Fibroblast of the aortic adventitia (primary cell): ENCODE measurements around the gene EMX2. TPM values are rescaled to one million over a fixed set of nuclear protein-coding genes. Genes with fewer than 3 reads are reported as not detected.
"Not testable (repeated sequence)": the region's sequence is repeated elsewhere in the genome, so short reads cannot be mapped to it uniquely, and the experiment has no call there.

Experiments used
- DNase-seq: peaks from one replicate; pipeline ENCODE4 v3.0.0-alpha.2; 2010; ENCODE audit warnings: low read depth
- H3K4me3 ChIP-seq: 2 replicates; pipeline ENCODE4 v1.5.1; 2011; ENCODE audit warnings: low read depth, mild to moderate bottlenecking, control low read depth, low read length, moderate library complexity
- CTCF ChIP-seq: IDR thresholded peaks from 2 replicates; pipeline ENCODE4 v1.5.1; 2011; ENCODE audit warnings: mild to moderate bottlenecking, low read length, control low read depth, inconsistent platforms; ENCODE audit not compliant: insufficient read depth
- total RNA-seq: library from RNA; depleted of rRNA; stranded (reverse); fragments of >200 nt; gene quantifications from 2 replicates; pipeline ENCODE4 v1.2.3, GENCODE V29; 2012; ENCODE audit warnings: low replicate concordance

The EMX2 gene
- total RNA-seq, 1 donor: 0.18 TPM

GRCh38 chr10:117570880-117571279 lies 28.3 kb downstream of the EMX2 start:
- no peak for TF ChIP-seq CTCF
- DNase-seq: no peak
- no peak overlapping the region for H3K4me3 ChIP-seq

GRCh38 chr10:117574498-117575146 lies 32.1 kb downstream of the EMX2 start:
- no peak for TF ChIP-seq CTCF
- H3K4me3 ChIP-seq: no peak overlapping the region
- no peak for DNase-seq

- no peak for DNase-seq
- H3K4me3 ChIP-seq: no peak overlapping the region
- no peak for TF ChIP-seq CTCF
These were observed 35.9 kb downstream of the EMX2 start for GRCh38 chr10:117578490-117578889.

GRCh38 chr10:117578999-117579590 lies 36.5 kb downstream of the EMX2 start:
- no peak for TF ChIP-seq CTCF
- no peak overlapping the region for H3K4me3 ChIP-seq
- DNase-seq: no peak

- no peak for TF ChIP-seq CTCF
- no peak for DNase-seq
- H3K4me3 ChIP-seq: no peak overlapping the region
These were observed 39.4 kb downstream of the EMX2 start for GRCh38 chr10:117581961-117582360.

- not testable (repeated sequence) for H3K4me3 ChIP-seq, DNase-seq
These were observed 42.3 kb downstream of the EMX2 start for GRCh38 chr10:117584831-117585230.

- TF ChIP-seq CTCF: no peak
- no peak for DNase-seq
- H3K4me3 ChIP-seq: no peak overlapping the region
These were observed 44.5 kb downstream of the EMX2 start for GRCh38 chr10:117587036-117587435.
